GM19324 (cell line): ENCODE data around the gene PRSS21.

ENCODE experiments used
- ATAC-seq: cut with Tn5 transposase; IDR thresholded peaks from one replicate; pipeline ENCODE4 v1.9.1; 2021; ENCODE audit warnings: mild to moderate bottlenecking, moderate library complexity; ENCODE audit not compliant: unreplicated experiment, low FRiP score

Gene PRSS21

GRCh38 chr16:2822158-2822495 is 5.1 kb downstream of the PRSS21 start:
- ATAC-seq, result no peak

- no peak for ATAC-seq
Measured at GRCh38 chr16:2822496-2822895, 5.5 kb downstream of the PRSS21 start.

- no peak for ATAC-seq
Measured at GRCh38 chr16:2824626-2825025, 7.6 kb downstream of the PRSS21 start.

GRCh38 chr16:2825049-2825742 is 8.2 kb downstream of the PRSS21 start:
- ATAC-seq, result no peak

DNA sequence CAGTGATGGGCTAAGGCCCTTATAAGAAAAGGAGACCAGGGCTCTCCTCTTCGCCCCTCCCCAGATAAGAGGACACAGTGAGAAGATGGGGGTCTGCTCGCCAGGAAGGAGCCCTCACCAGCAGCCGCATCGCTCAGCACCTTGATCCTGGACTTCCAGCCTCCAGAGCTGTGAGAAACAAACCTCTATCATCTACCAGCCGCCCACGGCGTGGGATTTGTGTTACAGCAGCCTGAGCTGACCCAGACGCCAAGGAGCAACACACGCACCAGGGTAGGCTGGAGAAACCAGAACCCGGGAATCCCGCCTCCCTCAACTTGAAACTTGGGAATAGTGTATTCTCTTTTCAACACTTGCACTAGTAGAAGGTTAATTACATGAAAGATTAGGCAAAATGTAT is 8.9 kb downstream of the PRSS21 start:
- ATAC-seq, result no peak

DNA sequence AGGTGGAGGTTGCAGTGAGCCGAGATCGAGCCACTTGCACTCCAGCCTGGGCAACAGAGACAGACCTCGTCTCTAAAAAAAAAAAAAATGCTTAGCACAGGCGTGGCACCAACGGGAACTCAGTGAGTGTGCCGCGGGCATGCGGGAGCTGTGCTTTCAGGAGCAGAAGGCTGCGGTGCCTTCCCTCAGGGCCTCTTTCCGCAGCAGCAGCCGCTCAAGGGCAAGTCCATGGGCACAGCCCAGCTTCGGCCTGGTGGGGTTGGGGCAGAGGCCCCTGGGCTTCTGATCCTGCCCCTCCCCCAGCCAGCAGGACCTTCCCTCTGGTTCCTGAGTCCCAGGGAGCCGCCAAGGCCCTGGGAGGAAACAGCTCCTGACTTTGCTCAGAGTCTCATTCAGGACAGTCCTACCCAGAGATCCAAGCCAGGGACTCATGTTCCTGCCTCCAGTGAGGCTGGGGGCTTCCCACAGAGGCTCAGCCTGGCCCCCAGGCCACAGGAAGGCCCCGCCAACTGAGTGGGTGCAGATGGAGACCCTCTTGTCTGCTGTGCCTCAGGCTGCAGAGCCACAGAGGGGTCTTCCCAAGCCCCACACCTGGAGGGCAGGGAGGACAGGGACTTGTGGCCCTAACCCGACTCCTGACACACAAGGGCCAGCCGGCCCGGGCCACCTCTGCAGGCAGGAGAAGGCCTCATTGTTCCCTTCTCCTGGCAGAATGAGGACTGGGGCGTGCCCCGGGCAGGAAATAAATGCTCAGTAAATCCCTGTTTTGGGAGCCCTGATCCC is 9.7 kb downstream of the PRSS21 start:
- ATAC-seq, result no peak

GRCh38 chr16:2827374-2827791 is 10.3 kb downstream of the PRSS21 start:
- no peak for ATAC-seq

- ATAC-seq, result no peak
Measured at GRCh38 chr16:2827831-2828520, 10.9 kb downstream of the PRSS21 start.

GRCh38 chr16:2828521-2828840 is 11.4 kb downstream of the PRSS21 start:
- no peak for ATAC-seq

GRCh38 chr16:2828876-2829430 is 11.9 kb downstream of the PRSS21 start:
- no peak for ATAC-seq

DNA sequence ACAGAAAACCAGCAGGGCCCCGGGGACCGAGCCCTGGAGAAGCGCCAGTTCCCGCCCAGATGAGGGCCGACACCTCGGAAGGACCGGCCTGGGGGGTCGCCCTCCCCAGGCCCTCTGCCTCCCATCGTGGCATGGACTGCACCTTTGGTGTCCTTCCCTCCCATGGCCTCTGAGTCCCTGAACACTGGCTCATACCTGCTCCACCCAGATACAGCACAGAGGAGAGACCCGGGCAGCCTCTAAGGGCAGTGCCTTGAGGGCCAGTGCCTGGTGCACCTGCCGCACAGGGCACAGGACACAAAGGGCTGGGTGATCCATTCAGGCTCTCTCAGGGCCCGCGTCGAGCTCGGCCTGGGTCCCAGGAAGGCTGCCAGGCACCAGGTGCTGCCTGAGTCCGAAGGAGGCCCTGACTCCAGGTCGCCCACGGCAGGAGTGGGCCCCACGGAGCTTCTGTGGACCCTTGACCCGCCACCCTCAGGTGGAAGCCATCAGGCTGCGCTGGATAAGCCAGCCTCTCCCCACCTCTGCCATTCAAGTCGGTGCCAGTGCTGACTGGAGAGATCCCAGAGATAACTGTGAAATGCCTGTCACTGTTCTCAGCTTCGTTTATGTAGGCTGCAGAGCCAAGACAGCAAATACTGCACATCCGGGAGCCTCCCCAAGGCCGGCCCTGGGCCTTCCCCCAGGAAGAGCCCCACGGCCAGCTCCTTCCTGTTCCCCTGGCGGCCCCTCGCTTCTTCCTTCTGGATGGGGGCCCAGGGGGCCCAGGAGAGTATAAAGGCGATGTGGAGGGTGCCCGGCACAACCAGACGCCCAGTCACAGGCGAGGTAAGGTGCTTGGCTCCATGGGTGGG is 12.7 kb downstream of the PRSS21 start, which contains the start of gene ZG16B:
Gene ZG16B (plus strand): TSS at position 803 of the 854 bp plus-strand sequence. CDS start 139 bp downstream, outside the sequence.
- no peak for ATAC-seq

DNA sequence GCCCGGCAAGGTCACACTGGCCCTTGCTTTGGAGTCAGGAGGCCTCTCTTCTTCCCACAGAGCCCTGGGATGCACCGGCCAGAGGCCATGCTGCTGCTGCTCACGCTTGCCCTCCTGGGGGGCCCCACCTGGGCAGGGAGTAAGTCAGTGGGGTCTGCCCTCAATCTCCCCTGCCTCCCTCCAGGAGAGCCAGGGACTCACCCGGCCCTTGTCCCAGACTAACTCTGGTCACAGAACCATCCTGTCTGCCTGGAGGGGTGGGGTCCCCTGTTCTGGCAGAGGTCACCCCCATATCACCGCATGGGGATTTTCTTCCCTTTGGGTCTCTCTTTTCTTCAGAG is 13.3 kb downstream of the PRSS21 start:
- ATAC-seq, result no peak

- no peak for ATAC-seq
Measured at GRCh38 chr16:2831203-2831602, 14.2 kb downstream of the PRSS21 start.

GRCh38 chr16:2833776-2834175 is 16.7 kb downstream of the PRSS21 start:
- no peak for ATAC-seq

GRCh38 chr16:2834968-2835367 is 17.9 kb downstream of the PRSS21 start:
- no peak for ATAC-seq

DNA sequence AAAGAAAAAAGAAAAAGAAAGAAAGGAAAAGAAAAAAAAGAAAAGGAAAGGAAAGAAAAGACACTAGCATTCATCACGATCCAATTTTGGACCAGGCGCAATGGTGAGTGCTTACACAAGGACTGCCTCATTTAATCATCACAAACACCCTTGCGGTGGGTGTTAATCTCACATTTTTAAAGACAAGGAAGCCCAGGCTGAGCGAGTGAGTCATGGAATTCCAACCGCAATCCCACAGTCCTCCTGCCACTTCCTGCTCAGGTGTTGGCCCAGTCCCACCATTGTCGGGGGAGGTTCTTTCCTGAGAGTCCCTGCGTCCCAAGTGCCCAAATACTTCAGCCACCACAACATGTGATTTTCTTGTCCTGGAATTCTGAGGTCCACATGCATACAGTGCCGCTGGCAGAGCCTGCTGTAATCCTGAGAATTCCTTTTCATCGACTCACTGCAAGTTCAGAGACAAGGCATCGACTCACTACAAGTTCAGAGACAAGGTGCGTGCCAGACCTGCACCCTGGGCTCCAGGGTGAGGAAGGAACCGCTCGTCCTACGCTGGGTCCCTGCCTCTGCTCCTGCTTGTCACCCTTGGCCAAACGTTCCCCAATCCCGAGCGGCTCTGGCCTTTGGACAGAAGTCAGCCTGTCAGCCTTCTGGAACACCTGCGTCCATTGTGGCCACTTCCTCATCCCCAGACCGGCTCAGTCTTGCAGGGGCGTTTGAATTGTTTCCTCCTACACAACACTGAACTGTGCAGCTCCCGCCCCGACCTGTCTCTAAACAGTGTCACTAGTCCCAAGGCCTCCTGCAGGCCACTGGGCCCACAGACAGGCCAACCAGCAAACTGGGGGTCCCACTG is 18.8 kb downstream of the PRSS21 start:
- ATAC-seq, result no peak

GRCh38 chr16:2836646-2837508 is 19.8 kb downstream of the PRSS21 start:
- no peak for ATAC-seq

- no peak for ATAC-seq
Measured at GRCh38 chr16:2838928-2839327, 21.9 kb downstream of the PRSS21 start.
